BLaER1 (cell line): ENCODE results near the gene PI4KA.
"Not testable (repeated sequence)": the region's sequence is repeated elsewhere in the genome, so short reads cannot be mapped to it uniquely, and the experiment has no call there.

Source experiments
- H3K27ac ChIP-seq: shearing (Covaris generic); formaldehyde crosslinking; 2 replicates; pipeline ENCODE4 v1.8.1; 2022
- H3K27me3 ChIP-seq: shearing (Covaris generic); formaldehyde crosslinking; 2 replicates; pipeline ENCODE4 v1.8.1; 2022
- H3K36me3 ChIP-seq: shearing (Covaris generic); formaldehyde crosslinking; 2 replicates; pipeline ENCODE4 v1.8.1; 2022
- H3K4me1 ChIP-seq: shearing (Covaris generic); formaldehyde crosslinking; 2 replicates; pipeline ENCODE4 v1.8.1; 2022
- H3K4me2 ChIP-seq: shearing (Covaris generic); formaldehyde crosslinking; 2 replicates; pipeline ENCODE4 v1.8.1; 2022
- H3K4me3 ChIP-seq: shearing (Covaris generic); formaldehyde crosslinking; 2 replicates; pipeline ENCODE4 v1.8.1; 2022
- H3K9ac ChIP-seq: shearing (Covaris generic); formaldehyde crosslinking; 2 replicates; pipeline ENCODE4 v1.8.1; 2022
- H3K9me3 ChIP-seq: shearing (Covaris generic); formaldehyde crosslinking; 2 replicates; pipeline ENCODE4 v1.8.1; 2022
- H4K20me1 ChIP-seq: shearing (Covaris generic); formaldehyde crosslinking; 2 replicates; pipeline ENCODE4 v1.8.1; 2022

The PI4KA gene

GRCh38 chr22:20707549-20708118, 151.0 kb downstream of the PI4KA start:
- H3K27me3 ChIP-seq: peaks cover 26% of the 10 kb centered on the region

GRCh38 chr22:20703816-20704609, 154.6 kb downstream of the PI4KA start:
- H3K27ac ChIP-seq, H3K9me3 ChIP-seq, H3K9ac ChIP-seq: not testable (repeated sequence)
- H3K4me2 ChIP-seq: peak overlapping the region; percentile 65
- peaks cover 25% of the 10 kb centered on the region for H3K4me1 ChIP-seq
- peaks cover 21% of the 10 kb centered on the region; the same call in 1 of the 2 replicates for H4K20me1 ChIP-seq
- peaks cover 10% of the 10 kb centered on the region for H3K36me3 ChIP-seq
- peaks cover 26% of the 10 kb centered on the region for H3K27me3 ChIP-seq
- H3K4me3 ChIP-seq: peak overlapping the region; percentile 55

More at GRCh38 chr22:20707549-20708118, 151.0 kb downstream of the PI4KA start:
- Histone ChIP-seq H4K20me1 (peaks cover 21% of the 10 kb centered on the region; the same call in 1 of the 2 replicates), H3K36me3 (peaks cover 17% of the 10 kb centered on the region)
- H3K9me3 ChIP-seq, H3K9ac ChIP-seq, H3K4me3 ChIP-seq, H3K27ac ChIP-seq, H3K4me2 ChIP-seq, H3K4me1 ChIP-seq: not testable (repeated sequence)

GRCh38 chr22:20703414-20703806, 155.2 kb downstream of the PI4KA start:
- H3K4me2 ChIP-seq: peak overlapping the region; percentile 65
- H3K4me1 ChIP-seq: peaks cover 25% of the 10 kb centered on the region
- peak overlapping the region; percentile 55 for H3K4me3 ChIP-seq
- peaks cover 21% of the 10 kb centered on the region; the same call in 1 of the 2 replicates for H4K20me1 ChIP-seq
- not testable (repeated sequence) for H3K9me3 ChIP-seq, H3K9ac ChIP-seq, H3K27ac ChIP-seq
- H3K36me3 ChIP-seq: peaks cover 10% of the 10 kb centered on the region
- peaks cover 26% of the 10 kb centered on the region for H3K27me3 ChIP-seq

GRCh38 chr22:20702546-20703413, 155.8 kb downstream of the PI4KA start:
- not testable (repeated sequence) for H3K27ac ChIP-seq, H3K36me3 ChIP-seq, H3K9ac ChIP-seq, H3K9me3 ChIP-seq
- H3K4me3 ChIP-seq: peak overlapping the region; percentile 66
- H3K27me3 ChIP-seq: peaks cover 26% of the 10 kb centered on the region
- H3K4me2 ChIP-seq: peak overlapping the region; percentile 88
- H3K4me1 ChIP-seq: peaks cover 25% of the 10 kb centered on the region
- peaks cover 21% of the 10 kb centered on the region; the same call in 1 of the 2 replicates for H4K20me1 ChIP-seq

GRCh38 chr22:20702175-20702545, 156.5 kb downstream of the PI4KA start:
- not testable (repeated sequence) for H3K9ac ChIP-seq, H3K27ac ChIP-seq, H3K9me3 ChIP-seq, H3K36me3 ChIP-seq
- Histone ChIP-seq H3K4me3 (peak overlapping the region; percentile 66), H3K27me3 (peaks cover 26% of the 10 kb centered on the region), H4K20me1 (peaks cover 21% of the 10 kb centered on the region; the same call in 1 of the 2 replicates), H3K4me1 (peaks cover 27% of the 10 kb centered on the region), H3K4me2 (peak overlapping the region; percentile 88)

- H3K27ac ChIP-seq, H3K9me3 ChIP-seq, H3K36me3 ChIP-seq: not testable (repeated sequence)
- peak overlapping the region; percentile 70 for H3K9ac ChIP-seq
- H3K4me3 ChIP-seq: peak overlapping the region; percentile 66
- peak overlapping the region; percentile 88 for H3K4me2 ChIP-seq
- peaks cover 21% of the 10 kb centered on the region; the same call in 1 of the 2 replicates for H4K20me1 ChIP-seq
- H3K27me3 ChIP-seq: peaks cover 26% of the 10 kb centered on the region
- H3K4me1 ChIP-seq: peaks cover 29% of the 10 kb centered on the region
Observed at GRCh38 chr22:20701680-20702136, 156.9 kb downstream of the PI4KA start.

- Histone ChIP-seq H3K4me1 (peaks cover 29% of the 10 kb centered on the region), H3K27me3 (peaks cover 20% of the 10 kb centered on the region), H4K20me1 (peaks cover 18% of the 10 kb centered on the region; the same call in 1 of the 2 replicates)
- H3K9ac ChIP-seq, H3K27ac ChIP-seq, H3K4me3 ChIP-seq, H3K36me3 ChIP-seq, H3K9me3 ChIP-seq, H3K4me2 ChIP-seq: not testable (repeated sequence)
Observed at GRCh38 chr22:20700347-20700746, 158.3 kb downstream of the PI4KA start.

- not testable (repeated sequence) for H3K4me2 ChIP-seq, H3K4me3 ChIP-seq, H3K36me3 ChIP-seq, H3K9ac ChIP-seq, H3K27ac ChIP-seq, H3K9me3 ChIP-seq
- Histone ChIP-seq H3K4me1 (peaks cover 29% of the 10 kb centered on the region), H4K20me1 (peaks cover 14% of the 10 kb centered on the region; the same call in 1 of the 2 replicates), H3K27me3 (peaks cover 15% of the 10 kb centered on the region)
Observed at GRCh38 chr22:20699856-20700255, 158.8 kb downstream of the PI4KA start.

GRCh38 chr22:20697481-20698113, 161.0 kb downstream of the PI4KA start:
- H4K20me1 ChIP-seq, H3K27me3 ChIP-seq, H3K36me3 ChIP-seq, H3K9ac ChIP-seq, H3K9me3 ChIP-seq, H3K4me3 ChIP-seq, H3K27ac ChIP-seq: not testable (repeated sequence)
- Histone ChIP-seq H3K4me1 (peaks cover 21% of the 10 kb centered on the region), H3K4me2 (peak overlapping the region; percentile 55)

GRCh38 chr22:20696056-20696455, 162.6 kb downstream of the PI4KA start:
- not testable (repeated sequence) for H3K4me3 ChIP-seq, H3K4me2 ChIP-seq, H3K9me3 ChIP-seq, H3K27ac ChIP-seq, H3K9ac ChIP-seq, H4K20me1 ChIP-seq, H3K27me3 ChIP-seq, H3K36me3 ChIP-seq
- peaks cover 15% of the 10 kb centered on the region for H3K4me1 ChIP-seq

GRCh38 chr22:20695205-20695604, 163.4 kb downstream of the PI4KA start:
- not testable (repeated sequence) for H3K9me3 ChIP-seq, H3K27ac ChIP-seq

GRCh38 chr22:20694256-20694655, 164.4 kb downstream of the PI4KA start:
- not testable (repeated sequence) for H3K9ac ChIP-seq, H4K20me1 ChIP-seq, H3K36me3 ChIP-seq, H3K4me2 ChIP-seq, H3K9me3 ChIP-seq, H3K4me1 ChIP-seq, H3K27me3 ChIP-seq, H3K4me3 ChIP-seq, H3K27ac ChIP-seq

More at GRCh38 chr22:20695205-20695604, 163.4 kb downstream of the PI4KA start:
- H3K27me3 ChIP-seq, H3K36me3 ChIP-seq, H3K4me1 ChIP-seq, H3K4me3 ChIP-seq, H4K20me1 ChIP-seq, H3K9ac ChIP-seq: not testable (repeated sequence)
- H3K4me2 ChIP-seq: 0 out of 2 replicates have a peak overlapping the region, but pooled peaks have one; percentile 26

GRCh38 chr22:20692926-20693325, 165.7 kb downstream of the PI4KA start:
- H3K4me3 ChIP-seq, H3K36me3 ChIP-seq, H3K4me1 ChIP-seq, H3K4me2 ChIP-seq, H3K9me3 ChIP-seq, H3K27me3 ChIP-seq, H3K27ac ChIP-seq, H4K20me1 ChIP-seq, H3K9ac ChIP-seq: not testable (repeated sequence)
